Ascending aorta (tissue), 2 donors: ENCODE measurements around the gene CFAP52. TPM values are rescaled to one million over a fixed set of nuclear protein-coding genes. Genes with fewer than 3 reads are reported as not detected.

Source experiments
- DNase-seq, 2 donors: peaks; one replicate each; pipeline ENCODE4 v3.0.0-alpha.2; 2019; ENCODE audit warnings: low spot score in 2 of 2
- H3K27ac ChIP-seq, 2 donors: fragments of 200-600 bp; sonication (generic); one replicate each; pipeline ENCODE4 v1.5.1; 2016 to 2017; ENCODE audit warnings: mild to moderate bottlenecking in 1 of 2
- H3K27me3 ChIP-seq: fragments of 200-600 bp; sonication (generic); one replicate; pipeline ENCODE4 v1.5.1; 2017
- H3K36me3 ChIP-seq, 2 donors: fragments of 200-600 bp; sonication (generic); one replicate each; pipeline ENCODE4 v1.5.1; 2016
- H3K4me1 ChIP-seq, 2 donors: fragments of 200-600 bp; sonication (generic); one replicate each; pipeline ENCODE4 v1.5.1; 2016 to 2017; ENCODE audit warnings: mild to moderate bottlenecking in 1 of 2
- H3K4me3 ChIP-seq, 2 donors: fragments of 200-600 bp; sonication (generic); one replicate each; pipeline ENCODE4 v1.5.1; 2016 to 2017; ENCODE audit warnings: mild to moderate bottlenecking in 1 of 2
- H3K9me3 ChIP-seq, 2 donors: fragments of 200-600 bp; sonication (generic); one replicate each; pipeline ENCODE4 v1.5.1; 2016
- CTCF ChIP-seq, 3 experiments: fragments of 200-600 bp in 2 of 3; fragments of 450-650 bp in 1 of 3; sonication (generic) in 2 of 3; IDR thresholded peaks; one replicate each; pipeline ENCODE4 v1.5.1; 2016 to 2019; ENCODE audit warnings: antibody characterized with exemption in 3 of 3, mild to moderate bottlenecking in 1 of 3, moderate library complexity in 1 of 3
- intact Hi-C: fragments of 100-400 bp; cut with DNase I; formaldehyde crosslinking; loops from one replicate; pipeline ENCODE4 v1.15.1; 2023
- total RNA-seq: library from RNA; depleted of rRNA; stranded (reverse); fragments of >200 nt; gene quantifications from one replicate; pipeline ENCODE4 v1.1.0, GENCODE V29; 2016

Gene CFAP52
- total RNA-seq, 1 donor from 2014 or later: not detected

- Histone ChIP-seq H3K27ac (no peak overlapping the region), H3K4me3 (no peak overlapping the region), H3K36me3 (no peaks in the 10 kb centered on the region), H3K27me3 (no peaks in the 10 kb centered on the region), H3K4me1 (no peaks in the 10 kb centered on the region), H3K9me3 (no peaks in the 10 kb centered on the region)
- TF ChIP-seq CTCF (IDR thresholded peaks at IDR 0.05): no peak
- intact Hi-C loops: no loop called here
- no peak for DNase-seq
Measured at GRCh38 chr17:9533441-9533840, 43.0 kb upstream of the CFAP52 start.

GRCh38 chr17:9536061-9536460 is 40.4 kb upstream of the CFAP52 start:
- intact Hi-C loops: no loop called here
- H3K27me3 ChIP-seq: no peaks in the 10 kb centered on the region
- H3K36me3 ChIP-seq: no peaks in the 10 kb centered on the region
- no peak overlapping the region for H3K4me3 ChIP-seq
- H3K9me3 ChIP-seq: no peaks in the 10 kb centered on the region
- DNase-seq: no peak
- no peak overlapping the region for H3K27ac ChIP-seq
- TF ChIP-seq CTCF (IDR thresholded peaks at IDR 0.05): no peak
- H3K4me1 ChIP-seq: no peaks in the 10 kb centered on the region

GRCh38 chr17:9537177-9537776 is 39.2 kb upstream of the CFAP52 start:
- no peaks in the 10 kb centered on the region for H3K9me3 ChIP-seq
- no peak overlapping the region for H3K27ac ChIP-seq
- intact Hi-C loops: no loop called here
- no peak for DNase-seq
- H3K27me3 ChIP-seq: no peaks in the 10 kb centered on the region
- H3K4me3 ChIP-seq: no peak overlapping the region
- TF ChIP-seq CTCF (IDR thresholded peaks at IDR 0.05): no peak
- H3K36me3 ChIP-seq: no peaks in the 10 kb centered on the region
- no peaks in the 10 kb centered on the region for H3K4me1 ChIP-seq

GRCh38 chr17:9538626-9539025 is 37.8 kb upstream of the CFAP52 start:
- Histone ChIP-seq H3K4me1 (no peaks in the 10 kb centered on the region), H3K9me3 (no peaks in the 10 kb centered on the region), H3K27me3 (no peaks in the 10 kb centered on the region), H3K36me3 (no peaks in the 10 kb centered on the region), H3K4me3 (no peak overlapping the region), H3K27ac (no peak overlapping the region)
- intact Hi-C loops: no loop called here
- no peak for DNase-seq
- TF ChIP-seq CTCF (IDR thresholded peaks at IDR 0.05): no peak

GRCh38 chr17:9541718-9542117 is 34.7 kb upstream of the CFAP52 start:
- H3K27ac ChIP-seq: no peak overlapping the region
- no peaks in the 10 kb centered on the region for H3K9me3 ChIP-seq
- no peaks in the 10 kb centered on the region for H3K4me1 ChIP-seq
- DNase-seq: no peak
- intact Hi-C loops: no loop called here
- H3K36me3 ChIP-seq: no peaks in the 10 kb centered on the region
- no peak for TF ChIP-seq CTCF (IDR thresholded peaks at IDR 0.05)
- no peak overlapping the region for H3K4me3 ChIP-seq
- no peaks in the 10 kb centered on the region for H3K27me3 ChIP-seq

- Histone ChIP-seq H3K9me3 (no peaks in the 10 kb centered on the region), H3K27ac (no peak overlapping the region), H3K27me3 (no peaks in the 10 kb centered on the region), H3K4me1 (no peaks in the 10 kb centered on the region), H3K4me3 (no peak overlapping the region), H3K36me3 (no peaks in the 10 kb centered on the region)
- intact Hi-C loops: no loop called here
- no peak for TF ChIP-seq CTCF (IDR thresholded peaks at IDR 0.05)
- DNase-seq: no peak
Measured at GRCh38 chr17:9544221-9544620, 32.2 kb upstream of the CFAP52 start.
